Tibial artery (tissue), 4 donors: ENCODE data around the gene SAMD13.
A peak's percentile ranks its signal among the peaks of the same experiment; 100 is the strongest.

Experiments used
- DNase-seq, 2 donors: peaks; one replicate each; pipeline ENCODE4 v3.0.0-alpha.2; 2019
- H3K27ac ChIP-seq, 2 donors: fragments of 200-600 bp; sonication (generic) in 1 of 2; 1 replicate in 1 of 2; 2 replicates in 1 of 2; pipeline ENCODE4 v1.5.1; 2018 to 2019; ENCODE audit warnings: mild to moderate bottlenecking in 1 of 2
- H3K27me3 ChIP-seq, 2 donors: fragments of 200-600 bp; sonication (generic) in 1 of 2; one replicate each; pipeline versions ENCODE4 v1.5.1 to v1.6.0; 2016 to 2019
- H3K36me3 ChIP-seq, 3 donors: fragments of 200-600 bp; sonication (generic) in 2 of 3; one replicate each; pipeline ENCODE4 v1.5.1; 2016 to 2019; ENCODE audit warnings: mild to moderate bottlenecking in 2 of 3
- H3K4me1 ChIP-seq, 4 donors: fragments of 200-600 bp; sonication (generic) in 2 of 4; 1 replicate in 3 of 4; 2 replicates in 1 of 4; pipeline ENCODE4 v1.5.1; 2016 to 2019
- H3K4me3 ChIP-seq, 2 donors: fragments of 200-600 bp; sonication (generic) in 1 of 2; 1 replicate in 1 of 2; 2 replicates in 1 of 2; pipeline ENCODE4 v1.5.1; 2018 to 2019; ENCODE audit warnings: mild to moderate bottlenecking in 2 of 2
- H3K9me3 ChIP-seq, 3 donors: fragments of 200-600 bp; sonication (generic) in 1 of 3; one replicate each; pipeline ENCODE4 v1.5.1; 2016 to 2019
- CTCF ChIP-seq, 2 experiments: fragments of 200-600 bp in 1 of 2; fragments of 450-650 bp in 1 of 2; IDR thresholded peaks; one replicate each; pipeline ENCODE4 v1.5.1; 2017 to 2019; ENCODE audit warnings: antibody characterized with exemption in 2 of 2, mild to moderate bottlenecking in 1 of 2, moderate library complexity in 1 of 2
- intact Hi-C: fragments of 100-400 bp; cut with DNase I; formaldehyde crosslinking; loops from one replicate; pipeline ENCODE4 v1.15.0; 2023; ENCODE audit warnings: low total_unique reads

The SAMD13 gene

GRCh38 chr1:84297546-84298244 is 3.8 kb upstream of the SAMD13 start:
- TF ChIP-seq CTCF (IDR thresholded peaks at IDR 0.05), result no peak
- Histone ChIP-seq H3K27me3 (no peaks in the 10 kb centered on the region), H3K27ac (peak overlapping the region; percentile 85 to 88), H3K36me3 (no peaks in the 10 kb centered on the region), H3K4me1 (peaks cover 0 to 38% (median 17%) of the 10 kb centered on the region in 4 donors), H3K4me3 (peak overlapping the region; percentile 77 to 84), H3K9me3 (no peaks in the 10 kb centered on the region)
- intact Hi-C loops, result no loop called here
- no peak for DNase-seq

- DNase-seq, result peak; percentile 27 to 76
- intact Hi-C loops, result no loop called here
- Histone ChIP-seq H3K27ac (peak overlapping the region; percentile 85 to 88), H3K4me1 (peaks cover 0 to 44% (median 17%) of the 10 kb centered on the region in 4 donors), H3K36me3 (no peaks in the 10 kb centered on the region), H3K9me3 (no peaks in the 10 kb centered on the region), H3K4me3 (peak overlapping the region; percentile 77 to 84), H3K27me3 (no peaks in the 10 kb centered on the region)
- no peak for TF ChIP-seq CTCF (IDR thresholded peaks at IDR 0.05)
Observed at GRCh38 chr1:84298328-84298683, 3.2 kb upstream of the SAMD13 start.

GRCh38 chr1:84298684-84299535 is 2.6 kb upstream of the SAMD13 start:
- intact Hi-C loops, result no loop called here
- no peak for TF ChIP-seq CTCF (IDR thresholded peaks at IDR 0.05)
- Histone ChIP-seq H3K27ac (peak overlapping the region; percentile 85 to 88), H3K9me3 (no peaks in the 10 kb centered on the region), H3K4me3 (peak overlapping the region; percentile 77 to 84), H3K27me3 (no peaks in the 10 kb centered on the region), H3K4me1 (peaks cover 0 to 47% (median 17%) of the 10 kb centered on the region in 4 donors), H3K36me3 (no peaks in the 10 kb centered on the region)
- peak; percentile 28 to 75 for DNase-seq

GRCh38 chr1:84299536-84300170 is 1.9 kb upstream of the SAMD13 start:
- Histone ChIP-seq H3K36me3 (no peaks in the 10 kb centered on the region), H3K9me3 (no peaks in the 10 kb centered on the region), H3K4me3 (peak overlapping the region; percentile 77 to 84), H3K27me3 (no peaks in the 10 kb centered on the region), H3K27ac (peak overlapping the region; percentile 85 to 88), H3K4me1 (peaks cover 0 to 47% (median 17%) of the 10 kb centered on the region in 4 donors)
- DNase-seq, result no peak
- intact Hi-C loops, result no loop called here
- TF ChIP-seq CTCF (IDR thresholded peaks at IDR 0.05), result no peak

GRCh38 chr1:84300501-84300900 is 1.0 kb upstream of the SAMD13 start:
- Histone ChIP-seq H3K27ac (peak overlapping the region in 1 of 2 donors; percentile 51), H3K27me3 (no peaks in the 10 kb centered on the region), H3K4me3 (no peak overlapping the region), H3K4me1 (peaks cover 0 to 47% (median 17%) of the 10 kb centered on the region in 4 donors), H3K9me3 (no peaks in the 10 kb centered on the region), H3K36me3 (no peaks in the 10 kb centered on the region)
- DNase-seq, result no peak
- TF ChIP-seq CTCF (IDR thresholded peaks at IDR 0.05), result no peak
- intact Hi-C loops, result no loop called here
